GM12801 (cell line): Measurements from ENCODE around the gene KDM1B.

ENCODE experiments used
- TF ChIP-seq, protein P1 (sequence below): IDR thresholded peaks from one replicate; pipeline ENCODE4 v1.5.1; 2011; ENCODE audit warnings: control low read depth; ENCODE audit not compliant: insufficient read length; ENCODE audit errors: extremely low read depth

Gene KDM1B

GRCh38 chr6:18166312-18167036, 11.3 kb downstream of the KDM1B start:
- TF ChIP-seq, protein P1, sequence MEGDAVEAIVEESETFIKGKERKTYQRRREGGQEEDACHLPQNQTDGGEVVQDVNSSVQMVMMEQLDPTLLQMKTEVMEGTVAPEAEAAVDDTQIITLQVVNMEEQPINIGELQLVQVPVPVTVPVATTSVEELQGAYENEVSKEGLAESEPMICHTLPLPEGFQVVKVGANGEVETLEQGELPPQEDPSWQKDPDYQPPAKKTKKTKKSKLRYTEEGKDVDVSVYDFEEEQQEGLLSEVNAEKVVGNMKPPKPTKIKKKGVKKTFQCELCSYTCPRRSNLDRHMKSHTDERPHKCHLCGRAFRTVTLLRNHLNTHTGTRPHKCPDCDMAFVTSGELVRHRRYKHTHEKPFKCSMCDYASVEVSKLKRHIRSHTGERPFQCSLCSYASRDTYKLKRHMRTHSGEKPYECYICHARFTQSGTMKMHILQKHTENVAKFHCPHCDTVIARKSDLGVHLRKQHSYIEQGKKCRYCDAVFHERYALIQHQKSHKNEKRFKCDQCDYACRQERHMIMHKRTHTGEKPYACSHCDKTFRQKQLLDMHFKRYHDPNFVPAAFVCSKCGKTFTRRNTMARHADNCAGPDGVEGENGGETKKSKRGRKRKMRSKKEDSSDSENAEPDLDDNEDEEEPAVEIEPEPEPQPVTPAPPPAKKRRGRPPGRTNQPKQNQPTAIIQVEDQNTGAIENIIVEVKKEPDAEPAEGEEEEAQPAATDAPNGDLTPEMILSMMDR: no peak

- TF ChIP-seq, protein P1: no peak
Observed at GRCh38 chr6:18168264-18168663, 13.0 kb downstream of the KDM1B start.

DNA sequence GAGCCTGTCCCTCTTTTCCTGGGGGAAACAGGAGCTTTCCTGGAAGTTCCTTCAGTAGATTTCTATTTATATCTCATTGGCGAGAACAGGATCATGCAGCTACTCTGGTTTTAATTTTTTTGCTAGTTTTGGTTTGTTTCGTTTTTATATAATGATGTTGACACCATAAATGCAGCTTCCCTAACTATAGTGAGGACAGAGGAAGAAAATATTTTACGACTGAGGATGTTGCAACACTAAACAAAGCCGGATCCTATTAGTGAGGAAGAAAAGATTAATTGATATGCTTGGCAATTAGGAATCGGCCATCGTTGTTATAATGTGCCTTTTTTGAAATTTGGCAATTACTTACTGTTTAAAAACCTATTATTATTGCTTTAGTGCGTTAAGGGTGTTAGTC, 16.6 kb downstream of the KDM1B start:
- TF ChIP-seq, protein P1: no peak

DNA sequence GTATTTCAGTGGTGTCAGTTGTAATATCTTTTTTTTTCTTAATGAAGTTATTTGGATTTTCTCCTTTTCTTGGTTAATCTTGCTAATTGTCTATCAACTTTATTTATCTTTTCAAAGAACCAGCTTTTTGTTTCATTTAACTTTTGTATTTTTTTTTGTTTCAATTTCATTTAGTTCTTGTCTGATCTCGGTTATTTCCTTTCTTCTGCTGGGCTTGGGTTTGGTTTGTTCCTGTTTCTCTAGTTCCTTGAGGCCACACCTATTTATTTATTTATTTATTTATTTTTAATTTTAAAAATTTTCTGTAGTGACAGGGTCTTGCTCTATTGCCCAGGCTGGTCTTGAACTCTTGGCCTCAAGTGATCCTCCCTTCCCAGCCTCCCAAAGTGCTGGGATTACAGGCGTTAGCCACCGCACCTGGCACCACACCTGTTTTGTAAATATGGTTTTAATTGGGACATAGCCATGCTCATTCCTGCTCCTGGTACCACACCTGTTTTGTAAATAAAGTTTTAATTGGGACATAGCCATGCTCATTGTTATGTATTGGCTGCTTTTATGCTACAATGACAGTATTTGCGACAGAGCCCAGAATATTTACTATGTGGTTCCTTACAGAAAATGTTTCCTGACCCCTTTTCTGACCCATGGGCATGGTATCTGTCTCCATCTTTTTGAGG, 22.2 kb downstream of the KDM1B start:
- TF ChIP-seq, protein P1: no peak

DNA sequence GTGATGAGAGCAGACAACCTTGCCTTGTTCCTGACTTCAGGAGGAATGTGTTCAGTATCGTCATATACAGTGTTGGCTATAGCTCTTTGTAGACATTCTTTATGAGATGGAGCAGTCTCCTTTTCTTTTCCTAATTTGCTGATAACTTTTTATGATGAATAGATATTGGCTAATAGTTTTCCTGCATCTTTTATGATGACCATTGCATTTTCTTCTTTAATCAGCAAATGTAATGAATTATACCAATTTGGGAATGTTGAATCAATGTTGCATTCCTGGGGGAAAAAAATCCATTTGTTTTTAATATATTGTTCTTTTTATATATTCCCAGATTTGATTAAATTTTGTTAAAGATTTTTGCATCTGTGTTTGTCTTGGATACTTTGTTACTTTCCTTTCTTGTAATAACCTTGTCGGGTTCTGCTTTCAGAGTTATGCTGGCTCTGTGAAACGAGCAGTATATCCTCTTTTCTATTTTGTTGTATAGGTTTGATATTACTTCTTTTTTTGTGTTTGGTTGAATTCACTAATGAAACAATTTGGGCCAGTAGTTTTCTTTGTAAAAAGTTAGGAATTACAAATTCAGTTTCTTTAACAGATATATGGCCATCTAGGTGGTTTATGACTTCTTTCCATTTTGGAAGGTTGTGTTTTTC, 23.9 kb downstream of the KDM1B start:
- TF ChIP-seq, protein P1: no peak

- TF ChIP-seq, protein P1: no peak
Observed at GRCh38 chr6:18179770-18180356, 24.6 kb downstream of the KDM1B start.

DNA sequence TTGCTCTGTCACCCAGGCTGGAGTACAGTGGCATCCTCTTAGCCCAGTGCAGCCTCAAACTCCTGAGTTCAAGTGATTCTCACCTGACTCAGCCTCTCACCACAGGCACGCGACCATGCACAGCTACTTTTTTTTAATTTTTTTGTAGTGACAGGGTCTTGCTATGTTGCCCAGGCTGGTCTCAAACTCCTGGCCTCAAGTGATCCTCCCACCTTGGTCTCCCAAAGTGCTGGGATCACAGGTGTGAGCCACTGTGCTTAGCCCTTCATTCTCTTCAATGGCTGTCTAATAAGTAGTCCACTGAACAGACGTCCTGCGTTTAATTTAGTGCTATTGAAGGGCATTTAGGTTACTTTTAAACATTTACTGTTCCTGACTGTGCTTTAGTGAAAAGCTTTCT, 27.3 kb downstream of the KDM1B start:
- TF ChIP-seq, protein P1: no peak
